H1 (cell line): Measurements from ENCODE around the gene TTLL7.

ENCODE experiments used
- ATF2 ChIP-seq: IDR thresholded peaks from 2 replicates; pipeline ENCODE4 v1.6.1; 2012; ENCODE audit warnings: low read length, inconsistent platforms
- CTCF ChIP-seq, 3 experiments: IDR thresholded peaks; 1 replicate in 2 of 3; 2 replicates in 1 of 3; pipeline versions ENCODE4 v1.5.1 to v1.6.1; 2011; ENCODE audit warnings: low read length in 3 of 3, mild to moderate bottlenecking in 3 of 3, inconsistent platforms in 2 of 3, low read depth in 1 of 3, moderate library complexity in 1 of 3; ENCODE audit not compliant: insufficient read depth in 1 of 3; ENCODE audit errors: control extremely low read depth in 1 of 3
- EZH2 ChIP-seq: fragments of 200-600 bp; sonication (generic); IDR thresholded peaks from 2 replicates; pipeline ENCODE4 v1.7.1; 2012; ENCODE audit warnings: low read depth, mild to moderate bottlenecking, moderate library complexity, low read length, inconsistent platforms; ENCODE audit not compliant: severe bottlenecking
- GABPA ChIP-seq: IDR thresholded peaks from 2 replicates; pipeline ENCODE4 v1.6.1; 2011; ENCODE audit warnings: mild to moderate bottlenecking, low read length, moderate library complexity, borderline replicate concordance; ENCODE audit not compliant: insufficient read depth
- JUND ChIP-seq: IDR thresholded peaks from 2 replicates; pipeline ENCODE4 v1.6.1; 2011; ENCODE audit warnings: mild to moderate bottlenecking, improper control_type of control experiment, low read length
- NRF1 ChIP-seq: IDR thresholded peaks from 2 replicates; pipeline ENCODE4 v1.6.1; 2011; ENCODE audit warnings: mild to moderate bottlenecking, low read depth, low read length, improper control_type of control experiment
- POLR2A ChIP-seq, 2 experiments: IDR thresholded peaks; 1 replicate in 1 of 2; 2 replicates in 1 of 2; pipeline ENCODE4 v1.6.1; 2011; ENCODE audit warnings: low read depth in 2 of 2, low read length in 2 of 2, mild to moderate bottlenecking in 2 of 2; ENCODE audit errors: control extremely low read depth in 1 of 2
- POLR2AphosphoS5 ChIP-seq: IDR thresholded peaks from 2 replicates; pipeline ENCODE4 v1.6.1; 2011; ENCODE audit warnings: low read depth, low read length
- SIX5 ChIP-seq: IDR thresholded peaks from 2 replicates; pipeline ENCODE4 v1.6.1; 2011; ENCODE audit warnings: mild to moderate bottlenecking, low read depth, low read length
- TAF7 ChIP-seq: optimal IDR thresholded peaks from 2 replicates; pipeline ENCODE3; 2011; ENCODE audit warnings: low read depth, mild to moderate bottlenecking, inconsistent platforms, low read length, moderate library complexity, borderline replicate concordance
- YY1 ChIP-seq: IDR thresholded peaks from 2 replicates; pipeline ENCODE4 v1.6.1; 2011; ENCODE audit warnings: low read depth, mild to moderate bottlenecking, low read length

- TF ChIP-seq EZH2 = no peak
- TF ChIP-seq ATF2 = no peak
- TF ChIP-seq CTCF (IDR thresholded peaks at IDR 0.05; ENCODE audit: control extremely low read depth in 1 of 3, insufficient read depth in 1 of 3, low read depth in 1 of 3, low read length in 3 of 3) = no peak
- no peak for TF ChIP-seq TAF7
- TF ChIP-seq NRF1 = no peak
- no peak for TF ChIP-seq JUND
- TF ChIP-seq POLR2A (IDR thresholded peaks at IDR 0.05; ENCODE audit: control extremely low read depth in 1 of 2, low read depth in 2 of 2, low read length in 2 of 2) = no peak
- TF ChIP-seq POLR2AphosphoS5 = no peak
- TF ChIP-seq GABPA = no peak
- no peak for TF ChIP-seq SIX5
- no peak for TF ChIP-seq YY1
Measured at GRCh38 chr1:83816836-83817235, 182.1 kb downstream of the TTLL7 start.
